ENCODE measurements around the gene STXBP4.

Gene STXBP4

GRCh38 chr17:55168958-55169687 lies 200.6 kb downstream of the STXBP4 start:
- DNase-seq (ENCODE audit: low read depth in 2 of 2, low spot score in 1 of 2), result no peak

GRCh38 chr17:55171634-55172328 lies 203.2 kb downstream of the STXBP4 start:
- no peak for DNase-seq (ENCODE audit: low read depth in 2 of 2, low spot score in 1 of 2)

DNA sequence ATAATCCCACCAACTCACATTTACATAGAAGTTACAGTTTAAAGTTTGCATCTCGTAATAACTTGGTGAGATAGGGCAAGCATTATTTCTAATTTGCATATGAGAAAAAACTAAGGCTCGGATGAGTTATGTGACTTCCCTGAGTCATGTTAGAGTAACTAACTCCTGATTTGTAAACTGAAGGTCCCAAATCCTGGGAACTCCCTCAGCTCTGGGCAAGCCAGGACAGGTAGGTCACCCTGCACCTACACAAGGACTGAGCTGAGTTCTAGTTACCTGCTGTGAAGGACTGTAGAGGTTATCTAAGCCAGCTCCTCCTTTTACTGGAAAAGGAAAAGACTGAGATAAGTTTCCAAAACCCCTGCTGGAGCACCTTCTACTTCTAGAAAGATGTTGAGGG lies 204.0 kb downstream of the STXBP4 start:
- DNase-seq (ENCODE audit: low read depth in 2 of 2, low spot score in 1 of 2), result no peak

DNA sequence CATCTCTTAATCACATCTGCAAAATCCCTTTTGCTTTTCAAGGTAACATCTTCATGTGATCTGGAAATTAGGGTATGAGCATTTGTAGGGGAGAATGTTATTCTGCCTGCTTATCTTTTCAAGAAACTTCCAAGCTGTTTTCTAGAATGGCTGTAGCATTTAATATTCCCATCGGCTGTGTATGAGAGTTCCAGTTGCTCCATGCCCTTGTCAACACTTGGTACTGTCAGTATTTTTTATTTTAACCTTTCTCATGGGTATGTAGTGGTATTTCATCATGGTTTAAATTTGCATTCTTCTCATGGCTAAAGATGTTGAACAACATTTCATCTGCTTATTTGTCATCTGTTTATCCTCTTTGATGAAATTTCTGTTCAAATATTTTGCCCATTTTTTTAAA lies 205.6 kb downstream of the STXBP4 start:
- DNase-seq (ENCODE audit: low read depth in 2 of 2, low spot score in 1 of 2), result no peak

DNA sequence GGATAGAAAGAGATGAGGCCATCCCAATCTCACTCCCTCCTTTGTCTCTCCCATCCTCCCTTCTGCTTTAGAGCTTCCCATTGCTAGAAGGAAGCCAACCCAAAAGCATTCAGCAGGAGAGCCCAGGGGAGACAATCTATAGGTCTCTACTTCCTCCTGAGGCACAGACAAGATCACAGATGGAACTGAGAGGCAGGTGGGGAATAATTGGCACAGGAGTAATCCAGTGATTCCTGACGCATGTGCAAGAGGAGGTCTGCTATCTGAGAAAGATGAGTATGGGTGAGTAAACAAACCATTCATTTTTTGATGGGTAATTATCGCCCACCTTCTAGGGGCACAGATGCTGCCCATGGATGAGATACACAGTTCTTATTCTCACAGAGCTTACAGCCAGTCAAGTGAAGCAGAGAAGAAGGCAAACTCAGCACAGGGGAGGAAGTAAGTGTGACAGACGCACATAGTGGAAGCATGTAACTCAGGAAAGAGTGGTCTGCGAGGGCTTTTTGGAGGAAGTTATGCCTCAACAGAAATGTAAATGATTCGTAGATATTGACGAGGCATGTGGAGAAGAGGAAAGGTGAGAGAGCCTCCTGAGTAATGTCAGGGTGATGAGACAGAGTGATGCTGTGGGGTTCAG lies 207.3 kb downstream of the STXBP4 start:
- no peak for DNase-seq (ENCODE audit: low read depth in 2 of 2, low spot score in 1 of 2)

DNA sequence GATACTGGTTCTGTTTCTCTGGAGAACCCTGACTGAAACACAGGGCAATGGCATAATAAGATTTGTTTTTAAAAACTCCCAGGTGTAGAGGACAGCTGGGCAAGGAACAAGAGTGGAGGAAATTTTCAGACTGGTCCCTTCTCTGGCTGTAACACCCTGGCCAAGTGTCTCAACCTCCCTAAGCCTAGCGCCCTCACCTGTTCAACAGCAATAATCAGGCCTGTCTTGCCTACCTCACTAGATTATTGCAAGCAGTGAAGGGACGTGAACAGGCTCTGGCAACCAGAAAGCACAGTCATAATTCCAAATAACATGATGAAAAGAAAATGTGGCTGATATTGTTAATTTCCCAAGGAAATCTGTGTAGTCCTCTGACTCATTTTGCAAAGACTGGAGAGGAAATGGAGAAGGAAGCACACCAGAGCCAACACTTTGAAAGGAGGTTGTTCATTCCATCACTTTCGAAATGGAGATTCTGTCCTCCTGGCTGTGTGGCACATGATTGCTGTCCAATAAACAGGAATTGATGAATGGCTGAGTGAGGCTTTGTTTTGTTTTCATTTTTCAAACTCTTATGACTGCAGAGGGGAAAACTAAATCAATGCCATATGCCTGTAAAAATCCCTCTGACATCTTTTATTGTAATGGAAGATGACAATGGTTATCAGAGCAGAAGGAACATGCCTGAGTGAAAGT lies 208.7 kb downstream of the STXBP4 start:
- no peak for DNase-seq (ENCODE audit: low read depth in 2 of 2, low spot score in 1 of 2)

- DNase-seq (ENCODE audit: low read depth in 2 of 2, low spot score in 1 of 2), result no peak
Observed at GRCh38 chr17:55177855-55178217, 209.3 kb downstream of the STXBP4 start.

DNA sequence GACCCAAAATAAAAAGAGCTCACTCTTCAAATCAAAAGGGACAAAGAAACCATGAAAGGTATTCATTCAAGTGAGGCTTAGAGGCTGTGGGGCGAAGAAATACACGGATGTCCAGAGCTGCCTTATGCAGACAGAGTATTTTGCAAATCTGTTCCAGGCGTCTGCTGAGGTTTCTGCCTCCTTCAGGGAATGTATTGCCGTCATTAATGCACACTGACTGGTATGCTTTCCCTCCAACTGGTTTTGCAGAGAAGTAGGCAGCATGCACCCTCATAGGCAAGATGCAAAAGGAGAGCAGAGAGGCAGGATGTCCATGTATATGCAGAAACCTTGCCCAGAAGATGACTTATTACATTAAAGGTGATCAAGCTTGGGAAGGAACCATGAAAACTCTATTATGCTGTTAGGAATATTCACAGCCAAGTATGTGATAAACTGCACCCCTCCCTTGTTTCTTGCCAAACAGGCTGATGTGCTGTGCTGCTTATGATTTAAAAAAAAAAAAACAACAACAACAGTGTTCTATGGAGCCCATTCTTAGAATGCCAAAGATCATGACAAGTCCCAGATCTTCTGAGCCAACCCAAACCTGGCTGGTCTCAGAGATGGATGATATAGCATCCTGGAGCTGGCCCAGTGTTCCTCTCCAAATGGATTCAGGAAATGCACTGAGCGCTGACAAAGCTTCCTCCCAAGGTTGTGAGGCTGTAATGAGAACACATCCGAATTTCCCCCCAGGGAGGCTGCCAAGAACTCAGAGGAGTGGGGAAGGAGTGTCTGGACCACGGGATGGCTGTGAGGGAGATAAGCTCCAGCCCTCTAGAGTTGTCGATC lies 218.6 kb downstream of the STXBP4 start:
- DNase-seq (ENCODE audit: low read depth in 2 of 2, low spot score in 1 of 2), result no peak

GRCh38 chr17:55190748-55191147 lies 222.2 kb downstream of the STXBP4 start:
- no peak for DNase-seq (ENCODE audit: low read depth in 2 of 2, low spot score in 1 of 2)

DNA sequence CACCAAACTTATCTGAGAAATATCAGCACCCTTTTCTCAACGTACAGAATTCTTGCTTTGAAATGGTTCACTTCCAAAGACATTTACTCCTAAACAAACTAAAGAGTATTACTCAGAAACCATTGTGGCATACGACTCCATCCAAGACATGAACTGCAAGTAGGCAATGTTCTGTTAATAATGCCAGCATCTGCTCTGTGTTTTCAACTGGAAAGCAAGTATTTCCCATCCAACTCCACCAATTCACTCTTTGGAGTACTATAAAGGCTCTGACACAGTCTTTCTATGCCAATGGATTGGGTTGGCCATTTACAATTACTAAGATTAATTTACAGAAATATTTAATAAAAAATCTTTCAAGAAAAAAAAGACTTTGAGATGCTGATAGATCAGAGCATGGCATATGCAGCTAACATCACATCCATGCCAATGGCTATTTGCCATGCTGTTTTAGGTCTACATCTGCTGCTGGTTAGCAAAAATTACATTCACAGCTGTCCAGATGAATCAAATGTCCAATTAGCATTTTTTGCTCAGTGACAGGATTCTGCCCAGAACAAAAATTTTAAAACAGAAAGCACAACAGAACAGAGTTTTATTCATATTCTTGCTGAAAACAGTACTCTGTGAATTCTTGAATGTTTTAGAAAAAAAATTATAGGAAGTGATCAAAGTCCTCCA lies 230.3 kb downstream of the STXBP4 start:
- DNase-seq (ENCODE audit: low read depth in 2 of 2, low spot score in 1 of 2), result no peak

- DNase-seq (ENCODE audit: low read depth in 2 of 2, low spot score in 1 of 2), result no peak
Observed at GRCh38 chr17:55200904-55201303, 232.3 kb downstream of the STXBP4 start.

- no peak for DNase-seq (ENCODE audit: low read depth in 2 of 2, low spot score in 1 of 2)
Observed at GRCh38 chr17:55201308-55201932, 232.9 kb downstream of the STXBP4 start.

DNA sequence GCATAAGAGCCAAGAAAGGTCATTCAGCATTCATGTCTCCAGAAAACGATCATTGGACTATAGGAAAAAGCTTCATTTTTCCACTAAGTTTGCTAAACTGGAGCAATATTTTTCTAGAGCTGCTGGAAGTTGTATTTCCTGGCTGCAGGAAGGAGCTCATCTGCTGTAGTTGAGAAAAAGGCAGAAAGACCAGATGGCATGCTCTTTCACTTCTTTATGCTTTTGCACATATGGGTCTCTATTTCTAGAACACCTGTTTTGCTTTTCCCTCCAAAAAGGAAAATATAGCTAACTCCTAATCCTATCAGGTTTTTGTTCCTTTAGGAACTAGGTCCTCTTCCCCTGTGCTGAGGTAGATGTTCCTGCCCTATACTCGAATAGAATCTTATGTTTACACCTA lies 234.3 kb downstream of the STXBP4 start:
- no peak for DNase-seq (ENCODE audit: low read depth in 2 of 2, low spot score in 1 of 2)

DNA sequence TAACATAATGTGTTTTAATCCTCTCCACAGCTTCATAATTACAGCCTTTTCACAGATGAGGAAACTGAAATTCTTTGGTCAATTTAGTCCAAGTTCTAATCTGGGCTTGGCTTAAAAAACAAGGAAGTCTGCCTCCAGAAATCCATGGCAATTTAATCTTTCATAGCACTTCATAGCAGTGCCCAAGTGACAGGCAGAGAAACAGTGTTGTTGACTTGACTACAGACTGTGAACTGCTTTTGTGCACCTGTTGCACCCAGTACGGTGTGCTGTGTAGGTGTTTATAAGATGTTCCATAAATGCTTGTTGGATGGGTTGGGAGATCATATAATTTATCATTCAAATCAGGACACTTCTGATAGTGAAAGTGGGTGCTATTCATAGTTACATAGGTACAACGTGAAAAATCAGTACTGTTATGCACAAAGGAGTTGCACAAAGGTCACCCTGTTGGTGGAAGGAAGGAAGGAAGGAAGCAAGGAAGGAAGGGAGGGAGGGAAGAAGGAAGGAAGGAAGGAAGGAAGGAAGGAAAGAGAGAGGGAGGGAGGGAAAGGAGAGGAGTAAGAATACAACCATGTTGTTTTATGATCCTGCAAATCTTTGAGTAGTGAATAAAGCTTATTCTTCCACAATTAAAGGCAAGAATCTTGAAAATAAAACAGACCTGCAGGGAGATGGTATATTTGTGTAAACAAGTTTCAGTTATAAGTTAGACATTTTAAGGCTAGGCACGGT lies 239.7 kb downstream of the STXBP4 start:
- DNase-seq (ENCODE audit: low read depth in 2 of 2, low spot score in 1 of 2), result no peak

DNA sequence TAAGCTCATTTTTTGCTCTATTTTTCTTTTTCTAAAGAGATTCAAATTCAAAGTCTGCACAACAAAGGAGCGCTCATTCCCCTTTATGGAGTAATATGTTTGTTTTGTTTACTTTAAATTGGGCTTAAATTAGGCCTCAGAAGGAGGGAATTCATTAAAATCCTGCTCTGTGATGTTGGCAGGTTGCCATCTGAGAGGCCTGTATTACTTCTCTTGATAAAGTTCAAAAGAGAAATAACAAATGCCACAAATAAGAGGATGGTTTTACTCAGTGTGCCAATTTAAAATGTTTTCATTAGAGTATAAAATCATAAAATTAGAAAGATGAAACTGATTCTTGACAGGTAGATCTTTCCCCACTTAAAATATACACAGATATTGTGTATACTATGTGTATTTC lies 241.7 kb downstream of the STXBP4 start:
- DNase-seq (ENCODE audit: low read depth in 2 of 2, low spot score in 1 of 2), result no peak

DNA sequence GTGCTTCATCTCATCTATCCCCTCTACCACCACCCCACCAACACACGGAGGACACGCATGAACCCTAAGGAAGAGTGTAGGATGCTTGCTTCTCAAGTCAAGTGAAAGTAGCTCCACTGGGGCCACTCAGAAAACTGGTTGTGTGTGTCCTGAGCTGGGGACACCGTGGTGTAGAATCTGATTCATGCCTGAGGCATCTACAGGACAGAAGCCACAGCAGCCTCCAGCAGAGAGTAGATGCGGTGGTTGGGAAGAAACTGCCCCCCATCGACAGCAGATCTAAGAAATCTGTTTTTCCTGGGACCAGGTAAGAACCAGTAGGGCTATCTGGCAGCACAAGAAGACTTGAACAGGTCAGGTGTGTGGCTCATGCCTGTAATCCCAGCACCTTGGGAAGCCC lies 244.3 kb downstream of the STXBP4 start:
- no peak for DNase-seq (ENCODE audit: low read depth in 2 of 2, low spot score in 1 of 2)

DNA sequence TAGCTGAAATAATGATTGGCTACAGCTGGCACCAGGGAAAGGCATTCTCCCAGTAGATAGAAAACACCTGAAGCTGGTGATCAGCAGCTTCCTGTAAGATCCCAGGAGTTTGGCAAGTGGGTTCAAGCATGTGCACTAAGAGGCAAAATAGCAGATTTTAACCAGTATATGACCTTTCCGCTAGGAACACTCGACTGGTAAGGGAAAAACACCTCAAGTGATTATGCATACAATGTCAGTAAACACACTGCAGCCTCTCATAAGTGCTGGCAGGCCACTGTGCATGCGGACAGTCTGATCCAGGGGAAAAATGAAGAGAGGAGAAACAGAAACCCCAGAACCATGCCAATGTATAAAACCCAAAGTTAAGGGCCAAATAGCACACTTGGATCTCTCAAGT lies 247.1 kb downstream of the STXBP4 start:
- no peak for DNase-seq (ENCODE audit: low read depth in 2 of 2, low spot score in 1 of 2)

DNA sequence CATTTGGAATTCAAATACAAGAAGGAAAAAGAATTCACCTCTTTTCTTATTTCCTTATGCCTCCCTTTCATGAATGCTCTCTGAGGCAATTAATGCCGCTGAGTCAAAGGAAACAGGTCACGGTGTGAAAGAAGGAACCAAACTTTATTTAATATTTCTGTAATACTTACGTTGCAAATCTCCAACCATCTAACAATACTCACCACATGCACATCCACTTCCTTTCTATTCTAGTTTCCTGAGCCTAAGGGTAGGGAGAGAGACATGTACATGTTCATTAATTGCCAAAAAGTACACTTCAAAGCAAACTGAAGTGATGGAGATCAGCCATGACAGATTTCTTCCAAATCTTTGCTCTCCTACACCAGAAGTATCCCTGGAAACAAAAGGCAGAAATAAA lies 248.3 kb downstream of the STXBP4 start:
- DNase-seq (ENCODE audit: low read depth in 2 of 2, low spot score in 1 of 2), result no peak

- no peak for DNase-seq (ENCODE audit: low read depth in 2 of 2, low spot score in 1 of 2)
Observed at GRCh38 chr17:55219459-55219858, 250.9 kb downstream of the STXBP4 start.

All from stimulated activated CD8-positive, alpha-beta memory T cell treated with anti-CD3 and anti-CD28 coated beads, Interleukin-4, amount 100 ng/mL, for 4 hours (primary cell).